MM.1S (cell line): ENCODE measurements around the gene MIF.

Experiments
- DNase-seq: peaks from one replicate; pipeline ENCODE4 v3.0.0-alpha.2; 2015
- H2AFZ ChIP-seq: fragments of 300-600 bp; sonication (generic); 2 replicates; pipeline ENCODE4 v1.6.0; 2016; ENCODE audit warnings: antibody characterized with exemption, low read length
- H3F3A ChIP-seq: fragments of 300-600 bp; sonication (generic); 2 replicates; pipeline ENCODE4 v1.6.1; 2016; ENCODE audit warnings: mild to moderate bottlenecking, antibody characterized with exemption, low read length, moderate library complexity, mixed read lengths; ENCODE audit not compliant: insufficient read depth
- H3K27ac ChIP-seq: fragments of 300-600 bp; sonication (generic); 2 replicates; pipeline ENCODE4 v1.5.1; 2016; ENCODE audit warnings: mild to moderate bottlenecking, low read length
- H3K27me3 ChIP-seq: fragments of 300-600 bp; sonication (generic); replicated peaks from 2 replicates; pipeline ENCODE4 v1.6.0; 2016; ENCODE audit warnings: low read length; ENCODE audit not compliant: insufficient read depth
- H3K36me3 ChIP-seq: fragments of 300-600 bp; sonication (generic); replicated peaks from 2 replicates; pipeline ENCODE4 v1.6.1; 2016; ENCODE audit warnings: mild to moderate bottlenecking, low read length, mixed read lengths; ENCODE audit not compliant: insufficient read depth
- H3K4me1 ChIP-seq: fragments of 300-600 bp; sonication (generic); 2 replicates; pipeline ENCODE4 v1.6.1; 2016; ENCODE audit warnings: low read length, mixed read lengths
- H3K4me2 ChIP-seq: fragments of 300-600 bp; sonication (generic); 2 replicates; pipeline ENCODE4 v1.6.0; 2016; ENCODE audit warnings: low read depth, low read length
- H3K4me3 ChIP-seq: fragments of 300-600 bp; sonication (generic); 2 replicates; pipeline ENCODE4 v1.5.1; 2016; ENCODE audit warnings: low read length, mixed read lengths
- H3K79me2 ChIP-seq: fragments of 300-600 bp; sonication (generic); 2 replicates; pipeline ENCODE4 v1.6.1; 2016; ENCODE audit warnings: mixed run types, low read length, mixed read lengths
- H3K9ac ChIP-seq: fragments of 300-600 bp; sonication (generic); 2 replicates; pipeline ENCODE4 v1.6.1; 2016; ENCODE audit warnings: low read length, mixed read lengths
- H3K9me2 ChIP-seq: fragments of 300-600 bp; sonication (generic); replicated peaks from 2 replicates; pipeline ENCODE4 v1.6.1; 2016; ENCODE audit warnings: mild to moderate bottlenecking, low read length, mixed read lengths; ENCODE audit not compliant: insufficient read depth
- H3K9me3 ChIP-seq: fragments of 300-600 bp; sonication (generic); replicated peaks from 2 replicates; pipeline ENCODE4 v1.6.1; 2016; ENCODE audit warnings: mild to moderate bottlenecking, low read length, mixed read lengths; ENCODE audit not compliant: insufficient read depth
- H4K20me1 ChIP-seq: fragments of 300-600 bp; sonication (generic); 2 replicates; pipeline ENCODE4 v1.6.1; 2016; ENCODE audit warnings: mild to moderate bottlenecking, low read length, moderate library complexity, mixed read lengths; ENCODE audit not compliant: insufficient read depth
- EZH2 ChIP-seq: fragments of 300-600 bp; sonication (generic); optimal IDR thresholded peaks from 2 replicates; pipeline ENCODE3; 2017; ENCODE audit warnings: low read depth, mild to moderate bottlenecking, antibody characterized with exemption, low read length, mixed read lengths
- EZH2phosphoT487 ChIP-seq: fragments of 300-600 bp; sonication (generic); IDR thresholded peaks from 2 replicates; pipeline ENCODE4 v1.6.1; 2018; ENCODE audit warnings: antibody characterized with exemption, low read length
- TF ChIP-seq, protein P1 (sequence below): fragments of 300-600 bp; sonication (generic); IDR thresholded peaks from 2 replicates; pipeline ENCODE4 v1.5.1; 2016; ENCODE audit warnings: antibody characterized with exemption, low read length, mixed read lengths

Gene MIF

GRCh38 chr22:23875801-23876200, 18.4 kb upstream of the MIF start:
- Histone ChIP-seq H3K4me3 (no peak overlapping the region), H2AFZ (no peak overlapping the region), H3K27me3 (no peaks in the 10 kb centered on the region), H3K4me1 (no peaks in the 10 kb centered on the region), H4K20me1 (no peaks in the 10 kb centered on the region), H3K79me2 (no peaks in the 10 kb centered on the region), H3F3A (no peaks in the 10 kb centered on the region), H3K9ac (no peak overlapping the region), H3K9me3 (no peaks in the 10 kb centered on the region), H3K4me2 (no peak overlapping the region), H3K27ac (no peak overlapping the region), H3K9me2 (no peaks in the 10 kb centered on the region), H3K36me3 (no peaks in the 10 kb centered on the region)
- DNase-seq = no peak
- TF ChIP-seq, protein P1, sequence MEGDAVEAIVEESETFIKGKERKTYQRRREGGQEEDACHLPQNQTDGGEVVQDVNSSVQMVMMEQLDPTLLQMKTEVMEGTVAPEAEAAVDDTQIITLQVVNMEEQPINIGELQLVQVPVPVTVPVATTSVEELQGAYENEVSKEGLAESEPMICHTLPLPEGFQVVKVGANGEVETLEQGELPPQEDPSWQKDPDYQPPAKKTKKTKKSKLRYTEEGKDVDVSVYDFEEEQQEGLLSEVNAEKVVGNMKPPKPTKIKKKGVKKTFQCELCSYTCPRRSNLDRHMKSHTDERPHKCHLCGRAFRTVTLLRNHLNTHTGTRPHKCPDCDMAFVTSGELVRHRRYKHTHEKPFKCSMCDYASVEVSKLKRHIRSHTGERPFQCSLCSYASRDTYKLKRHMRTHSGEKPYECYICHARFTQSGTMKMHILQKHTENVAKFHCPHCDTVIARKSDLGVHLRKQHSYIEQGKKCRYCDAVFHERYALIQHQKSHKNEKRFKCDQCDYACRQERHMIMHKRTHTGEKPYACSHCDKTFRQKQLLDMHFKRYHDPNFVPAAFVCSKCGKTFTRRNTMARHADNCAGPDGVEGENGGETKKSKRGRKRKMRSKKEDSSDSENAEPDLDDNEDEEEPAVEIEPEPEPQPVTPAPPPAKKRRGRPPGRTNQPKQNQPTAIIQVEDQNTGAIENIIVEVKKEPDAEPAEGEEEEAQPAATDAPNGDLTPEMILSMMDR = no peak
- no peak for TF ChIP-seq EZH2
- no peak for TF ChIP-seq EZH2phosphoT487

DNA sequence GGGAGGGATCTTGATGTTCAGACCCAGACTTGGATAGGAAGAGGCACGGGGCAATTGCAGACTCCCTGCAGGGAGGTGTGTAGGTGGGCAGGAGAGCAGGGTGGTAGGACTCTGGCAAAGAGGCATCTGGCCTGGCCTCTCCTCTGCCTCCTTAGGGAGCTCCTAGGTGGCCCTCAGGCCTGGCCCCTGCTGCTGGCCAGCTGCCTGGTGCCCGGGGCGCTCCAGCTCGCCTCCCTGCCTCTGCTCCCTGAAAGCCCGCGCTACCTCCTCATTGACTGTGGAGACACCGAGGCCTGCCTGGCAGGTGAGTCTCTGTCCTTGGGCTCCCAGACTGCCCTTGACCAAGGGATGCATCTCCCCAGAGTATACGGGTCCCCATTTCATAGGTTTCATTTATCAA, 16.6 kb upstream of the MIF start:
- no peaks in the 10 kb centered on the region for H3K27me3 ChIP-seq
- no peak for DNase-seq

GRCh38 chr22:23878219-23878618, 16.0 kb upstream of the MIF start:
- H3K4me3 ChIP-seq = no peak overlapping the region
- no peak overlapping the region for H3K9ac ChIP-seq
- TF ChIP-seq EZH2 (no peak), EZH2phosphoT487 (no peak)
- TF ChIP-seq, protein P1 = no peak
- H3F3A ChIP-seq = no peaks in the 10 kb centered on the region
- H3K9me2 ChIP-seq = no peaks in the 10 kb centered on the region
- no peaks in the 10 kb centered on the region for H4K20me1 ChIP-seq
- no peaks in the 10 kb centered on the region for H3K36me3 ChIP-seq
- H2AFZ ChIP-seq = no peak overlapping the region
- no peak overlapping the region for H3K4me2 ChIP-seq
- no peaks in the 10 kb centered on the region for H3K4me1 ChIP-seq
- no peaks in the 10 kb centered on the region for H3K27me3 ChIP-seq
- H3K27ac ChIP-seq = no peak overlapping the region
- no peaks in the 10 kb centered on the region for H3K79me2 ChIP-seq
- no peaks in the 10 kb centered on the region for H3K9me3 ChIP-seq
- no peak for DNase-seq

More for the DNA sequence above, 16.6 kb upstream of the MIF start:
- no peak overlapping the region for H3K9ac ChIP-seq
- H3K27ac ChIP-seq = no peak overlapping the region
- no peaks in the 10 kb centered on the region for H3F3A ChIP-seq
- TF ChIP-seq EZH2phosphoT487 (no peak), EZH2 (no peak)
- TF ChIP-seq, protein P1 = no peak
- no peaks in the 10 kb centered on the region for H3K4me1 ChIP-seq
- no peaks in the 10 kb centered on the region for H3K9me3 ChIP-seq
- no peaks in the 10 kb centered on the region for H4K20me1 ChIP-seq
- no peak overlapping the region for H2AFZ ChIP-seq
- no peak overlapping the region for H3K4me2 ChIP-seq
- H3K9me2 ChIP-seq = no peaks in the 10 kb centered on the region
- H3K79me2 ChIP-seq = no peaks in the 10 kb centered on the region
- H3K4me3 ChIP-seq = no peak overlapping the region
- H3K36me3 ChIP-seq = no peaks in the 10 kb centered on the region
